GM19324 (cell line): ENCODE measurements around the gene CADM1.

ENCODE experiments used
- ATAC-seq: cut with Tn5 transposase; IDR thresholded peaks from one replicate; pipeline ENCODE4 v1.9.1; 2021; ENCODE audit warnings: mild to moderate bottlenecking, moderate library complexity; ENCODE audit not compliant: unreplicated experiment, low FRiP score

Gene CADM1

DNA sequence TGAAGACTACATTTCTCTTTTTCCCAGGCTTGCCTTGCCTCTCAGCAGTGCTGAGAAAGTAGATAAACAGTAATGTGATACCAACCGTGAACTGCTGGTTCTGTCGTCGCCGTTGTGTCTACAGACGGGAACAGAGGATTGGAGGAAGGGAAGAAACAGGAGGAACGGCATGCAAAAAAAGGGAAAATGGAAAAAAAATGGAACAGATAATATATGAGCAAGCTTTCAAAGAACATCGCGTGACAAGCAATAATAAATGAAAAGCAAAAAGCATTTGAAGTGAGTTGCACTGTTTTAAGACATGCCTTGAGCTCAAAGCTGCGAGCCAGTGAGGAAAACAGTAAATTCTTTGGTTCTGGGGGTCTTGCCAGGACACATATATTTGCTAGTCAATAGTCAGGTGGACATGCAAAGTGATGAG, 305.9 kb downstream of the CADM1 start:
- no peak for ATAC-seq

- ATAC-seq: no peak
Observed at GRCh38 chr11:115197433-115197832, 306.8 kb downstream of the CADM1 start.

DNA sequence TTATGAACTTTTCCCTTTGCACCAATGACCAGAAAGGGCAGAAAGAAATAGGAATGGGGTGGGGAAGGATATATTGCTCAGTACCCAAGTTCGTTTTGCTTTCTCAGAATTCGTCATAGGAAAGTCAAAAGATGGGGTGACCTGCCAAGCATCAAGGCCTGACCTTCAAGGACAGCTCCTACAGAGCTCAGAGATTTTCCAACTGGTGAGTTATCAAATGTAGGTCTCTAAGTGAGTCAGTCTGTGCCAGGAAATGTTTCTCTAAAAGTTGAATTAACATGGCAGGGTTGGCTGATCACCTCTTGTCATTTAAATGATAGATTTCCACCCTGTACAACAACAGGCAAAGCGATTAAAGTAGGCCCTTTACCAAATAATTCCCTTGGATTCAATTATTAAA, 307.2 kb downstream of the CADM1 start:
- no peak for ATAC-seq

GRCh38 chr11:115194802-115195110, 309.5 kb downstream of the CADM1 start:
- ATAC-seq: no peak

GRCh38 chr11:115193914-115194801, 310.1 kb downstream of the CADM1 start:
- ATAC-seq: peak; percentile 84

GRCh38 chr11:115191761-115192160, 312.5 kb downstream of the CADM1 start:
- ATAC-seq: no peak

GRCh38 chr11:115190196-115190595, 314.0 kb downstream of the CADM1 start:
- no peak for ATAC-seq

- ATAC-seq: no peak
Observed at GRCh38 chr11:115188898-115189278, 315.3 kb downstream of the CADM1 start.

DNA sequence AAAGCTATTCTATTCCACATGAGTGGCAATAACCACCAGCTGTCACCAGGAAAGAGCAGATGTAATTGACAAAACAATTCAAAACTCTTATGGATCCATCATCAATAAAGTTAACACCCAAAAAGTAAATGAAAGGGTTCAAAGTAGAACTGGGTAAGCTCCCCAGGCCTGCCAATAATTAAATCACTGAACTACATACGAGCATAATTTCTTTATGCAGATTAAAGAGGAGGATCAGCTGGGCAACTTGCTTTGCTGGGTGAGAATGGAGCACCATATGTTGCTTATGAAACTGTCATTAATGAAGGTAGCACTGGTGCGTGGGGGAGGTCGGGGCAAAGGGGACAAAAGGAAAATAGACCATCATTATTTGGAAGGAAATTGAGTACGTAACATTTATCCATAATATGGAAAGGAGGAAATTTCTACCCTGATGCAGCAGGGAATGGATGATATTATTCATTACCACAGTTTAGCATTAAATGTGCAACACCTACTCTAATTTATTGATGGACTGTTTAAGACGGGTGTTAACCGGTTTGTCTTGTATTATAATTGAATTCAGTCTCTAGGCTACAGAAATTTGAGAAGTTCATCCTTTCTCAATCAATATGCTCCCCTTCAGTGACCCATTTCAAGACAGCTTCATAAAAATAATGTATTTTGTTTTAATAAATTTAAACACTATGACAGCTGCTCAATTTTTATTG, 315.9 kb downstream of the CADM1 start:
- no peak for ATAC-seq

DNA sequence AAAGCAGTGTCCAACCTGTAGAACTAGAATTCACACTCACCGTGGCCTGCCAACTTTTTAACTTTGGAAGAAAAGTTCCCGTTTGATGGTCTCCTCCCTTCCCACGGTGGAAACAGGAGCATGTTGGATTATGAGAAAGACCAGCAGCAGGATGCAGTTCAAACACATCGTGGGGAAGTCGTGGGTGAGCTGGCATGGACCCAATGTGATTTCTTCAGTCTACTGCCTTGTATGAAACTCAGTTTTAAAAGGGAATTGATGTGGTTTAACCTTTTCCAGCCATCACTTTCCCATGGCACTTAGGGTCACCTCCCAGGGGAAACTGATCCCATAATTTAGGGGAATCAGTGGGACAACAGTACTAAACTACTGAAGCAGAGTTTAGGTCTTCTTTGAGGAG, 318.3 kb downstream of the CADM1 start:
- no peak for ATAC-seq

DNA sequence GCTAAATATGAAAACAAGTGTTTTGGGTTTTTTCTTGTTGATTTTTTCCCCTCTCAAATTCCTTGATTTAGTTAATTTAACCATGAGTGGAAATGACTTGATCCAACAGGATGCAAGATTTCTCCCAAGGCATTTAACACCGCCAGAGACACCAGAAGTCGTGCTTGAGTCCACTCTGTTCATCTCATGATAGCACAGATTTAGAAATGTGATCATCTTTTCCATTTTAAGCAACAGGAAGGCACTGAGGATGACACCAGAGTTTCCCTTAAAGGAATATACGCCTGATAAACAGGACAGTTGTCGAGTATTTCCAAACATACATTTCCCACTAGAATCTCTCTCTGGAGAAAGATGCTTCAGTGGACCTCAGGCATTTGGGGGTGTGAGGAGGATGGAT, 318.7 kb downstream of the CADM1 start:
- ATAC-seq: no peak

DNA sequence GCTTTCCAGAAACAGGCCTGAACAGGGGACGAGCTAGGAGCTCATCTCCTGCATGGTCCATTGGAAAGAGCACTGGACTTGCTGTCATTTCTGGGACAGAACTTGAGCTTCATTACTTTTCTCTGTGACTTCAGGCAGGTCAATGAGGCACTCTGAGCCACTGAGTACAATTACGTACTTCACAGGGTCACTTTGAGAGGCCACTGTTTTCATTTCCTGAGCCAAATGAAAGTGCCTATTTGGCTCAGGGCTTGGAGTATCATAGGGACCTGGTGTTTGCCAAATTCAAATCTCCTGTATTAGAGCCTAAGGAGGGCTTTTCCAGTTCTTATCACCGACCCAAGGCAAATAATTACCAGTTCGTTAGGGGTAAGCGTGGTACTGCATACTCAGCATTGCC, 319.3 kb downstream of the CADM1 start:
- ATAC-seq: no peak

DNA sequence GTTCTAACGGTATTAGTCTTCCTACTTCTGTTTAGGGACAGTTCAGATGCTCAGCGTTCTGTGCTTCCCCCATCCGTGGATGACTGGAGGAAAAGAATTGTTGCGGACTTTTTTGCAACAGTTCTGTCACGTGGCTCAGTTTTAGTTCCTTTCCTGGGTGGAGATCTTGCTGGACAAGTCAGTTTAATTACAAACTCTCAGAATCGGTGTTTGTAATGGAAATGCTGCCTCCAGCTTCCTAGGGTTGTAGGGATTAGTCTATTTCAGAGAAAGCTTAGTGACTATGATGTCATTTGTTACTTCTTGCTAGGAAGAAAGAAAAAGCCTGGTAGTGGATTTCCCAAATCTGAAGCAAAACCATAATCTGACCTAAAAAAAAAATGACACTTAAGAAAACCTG, 320.4 kb downstream of the CADM1 start:
- ATAC-seq: no peak

DNA sequence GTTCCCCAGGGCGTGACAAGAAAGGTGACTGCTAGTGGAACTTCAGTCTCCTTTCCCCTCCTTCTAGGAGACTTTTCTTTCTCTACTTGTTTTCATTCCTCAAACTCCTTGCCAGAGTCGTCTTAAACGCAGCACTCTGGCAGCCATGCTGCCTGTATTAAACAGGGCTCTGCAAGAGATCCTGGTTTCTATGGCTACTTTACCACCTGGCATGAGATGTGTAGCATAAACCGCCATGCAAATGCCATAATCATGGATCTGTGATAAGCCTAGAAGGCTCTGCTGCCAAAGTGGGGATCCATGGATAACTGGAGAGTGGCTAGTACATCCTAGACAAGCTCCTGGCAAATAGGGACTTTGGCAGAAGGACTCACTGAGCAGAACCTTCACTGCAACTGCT, 321.1 kb downstream of the CADM1 start:
- ATAC-seq: no peak

DNA sequence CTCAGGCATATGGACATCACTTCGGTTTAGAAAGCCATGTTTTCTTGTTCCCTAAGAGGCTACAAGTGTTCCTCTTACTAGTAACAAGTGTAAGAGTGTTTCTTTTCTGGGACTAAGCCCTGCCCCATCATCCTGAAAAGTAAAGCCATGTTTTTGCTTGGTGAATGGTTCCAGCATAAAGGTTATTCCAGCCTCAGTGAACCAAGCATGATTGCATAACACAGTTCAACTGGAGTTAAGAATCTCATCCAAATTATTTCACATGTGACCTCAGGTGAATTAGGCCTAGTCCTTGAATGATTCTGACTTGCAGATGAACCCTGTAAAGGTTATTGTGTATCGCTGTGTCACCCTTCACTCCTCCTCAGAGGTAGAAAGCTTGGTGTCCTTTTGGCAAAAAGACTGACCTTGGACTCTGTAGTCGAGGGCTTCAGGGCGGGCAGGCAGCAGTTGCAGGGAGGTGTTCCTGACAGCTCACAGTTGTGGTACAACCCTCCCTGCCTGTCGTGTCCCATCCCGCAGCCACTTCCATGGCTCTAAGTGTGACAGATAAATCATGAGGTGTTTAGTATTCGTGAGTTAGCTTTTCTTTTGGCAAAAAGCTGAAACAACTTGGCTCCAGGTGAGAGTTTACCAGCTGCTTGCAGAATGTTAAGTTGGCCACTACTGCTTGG, 321.8 kb downstream of the CADM1 start:
- no peak for ATAC-seq

DNA sequence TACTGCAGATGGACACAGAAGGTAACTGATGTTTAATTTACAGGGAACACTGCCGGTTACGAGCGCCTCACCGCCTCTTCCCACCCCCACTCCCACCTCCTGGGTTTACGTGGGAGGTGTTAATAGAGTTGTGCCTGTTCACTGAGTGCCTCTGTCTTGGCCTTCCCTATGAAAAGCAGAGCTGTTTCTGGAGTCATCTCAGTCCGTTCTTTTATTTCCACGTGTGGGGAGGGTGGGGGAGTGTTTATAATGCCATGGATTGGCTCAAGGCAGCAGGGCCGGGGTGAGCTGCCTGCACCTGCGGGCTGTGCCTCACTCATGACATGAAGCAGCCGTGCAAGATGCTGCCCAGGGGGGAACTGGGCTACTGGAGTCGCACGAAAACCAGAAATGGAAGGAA, 322.7 kb downstream of the CADM1 start:
- no peak for ATAC-seq

- ATAC-seq: no peak
Observed at GRCh38 chr11:115180272-115180671, 323.9 kb downstream of the CADM1 start.

DNA sequence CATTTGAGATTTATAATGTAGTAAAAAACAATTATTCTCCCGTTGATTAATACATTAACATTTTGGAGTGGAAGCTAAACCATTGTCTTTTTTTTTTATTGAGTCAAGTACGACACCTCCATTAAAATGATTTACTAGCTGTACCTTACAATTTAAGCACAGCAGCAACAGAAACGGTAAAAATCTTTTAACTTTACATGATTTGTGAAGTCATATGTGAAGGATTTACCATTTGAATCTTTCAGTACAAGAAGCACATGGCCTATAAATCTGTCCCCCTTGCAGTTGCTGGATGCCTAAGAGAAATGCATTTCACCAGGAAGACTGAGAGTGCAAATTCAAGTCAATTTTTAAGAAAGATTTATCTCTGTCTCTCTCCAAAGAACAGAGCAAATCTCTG, 324.6 kb downstream of the CADM1 start:
- ATAC-seq: no peak

- ATAC-seq: no peak
Observed at GRCh38 chr11:115178705-115179104, 325.5 kb downstream of the CADM1 start.

- no peak for ATAC-seq
Observed at GRCh38 chr11:115173136-115173535, 331.1 kb downstream of the CADM1 start.

GRCh38 chr11:115170133-115170815, 333.9 kb downstream of the CADM1 start:
- ATAC-seq: no peak
